ENCODE measurements around the gene MPPED2. TPM values are rescaled to one million over a fixed set of nuclear protein-coding genes. Genes with fewer than 3 reads are reported as not detected.

Gene MPPED2
- total and polyA plus RNA-seq, 12 donors, result 2.2 to 15.1 (median 10.4) TPM

DNA sequence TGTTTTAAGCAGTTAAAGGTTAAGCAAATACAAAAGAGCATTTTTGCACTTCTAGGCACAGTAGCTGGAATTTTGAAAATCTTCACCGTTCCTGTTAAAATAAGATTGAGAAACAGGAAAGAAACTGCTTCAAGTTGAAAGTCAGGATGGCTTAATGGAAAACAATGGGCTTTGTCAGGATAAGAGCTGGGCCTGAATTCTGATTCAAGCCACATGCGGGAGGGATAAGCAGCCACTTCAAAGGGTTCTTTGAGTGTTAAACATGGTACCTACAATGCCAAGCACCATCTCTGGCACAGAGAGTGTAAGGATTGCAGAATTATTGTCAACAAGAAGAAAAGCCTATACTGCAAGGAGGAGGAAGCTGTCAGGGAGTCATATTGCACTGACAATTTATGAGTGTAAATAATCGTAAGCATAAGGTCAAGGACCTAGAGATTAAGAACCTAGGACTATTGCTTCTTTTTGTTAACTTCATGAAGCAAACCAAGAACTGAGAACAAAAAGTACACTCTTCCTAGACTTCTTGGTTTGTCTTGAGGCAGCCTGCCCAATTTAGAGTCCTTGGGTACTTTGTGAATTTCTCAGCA is 32.5 kb downstream of the MPPED2 start:
- WGBS, 2 donors, result 60 to 69% methylated on average over 3 of the region's 3 CpGs
- intact Hi-C loops (cut with DNase I), result no loop called here
- Histone ChIP-seq H3K4me3 (no peak overlapping the region), H3K9me3 (no peaks in the 10 kb centered on the region), H3K27me3 (no peaks in the 10 kb centered on the region), H3K36me3 (no peaks in the 10 kb centered on the region), H3K27ac (no peak overlapping the region), H3K4me1 (peaks cover 0 to 9% (median 0%) of the 10 kb centered on the region in 9 donors)
- no peak for ATAC-seq
- no peak for DNase-seq
- TF ChIP-seq, protein P1, sequence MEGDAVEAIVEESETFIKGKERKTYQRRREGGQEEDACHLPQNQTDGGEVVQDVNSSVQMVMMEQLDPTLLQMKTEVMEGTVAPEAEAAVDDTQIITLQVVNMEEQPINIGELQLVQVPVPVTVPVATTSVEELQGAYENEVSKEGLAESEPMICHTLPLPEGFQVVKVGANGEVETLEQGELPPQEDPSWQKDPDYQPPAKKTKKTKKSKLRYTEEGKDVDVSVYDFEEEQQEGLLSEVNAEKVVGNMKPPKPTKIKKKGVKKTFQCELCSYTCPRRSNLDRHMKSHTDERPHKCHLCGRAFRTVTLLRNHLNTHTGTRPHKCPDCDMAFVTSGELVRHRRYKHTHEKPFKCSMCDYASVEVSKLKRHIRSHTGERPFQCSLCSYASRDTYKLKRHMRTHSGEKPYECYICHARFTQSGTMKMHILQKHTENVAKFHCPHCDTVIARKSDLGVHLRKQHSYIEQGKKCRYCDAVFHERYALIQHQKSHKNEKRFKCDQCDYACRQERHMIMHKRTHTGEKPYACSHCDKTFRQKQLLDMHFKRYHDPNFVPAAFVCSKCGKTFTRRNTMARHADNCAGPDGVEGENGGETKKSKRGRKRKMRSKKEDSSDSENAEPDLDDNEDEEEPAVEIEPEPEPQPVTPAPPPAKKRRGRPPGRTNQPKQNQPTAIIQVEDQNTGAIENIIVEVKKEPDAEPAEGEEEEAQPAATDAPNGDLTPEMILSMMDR (IDR thresholded peaks at IDR 0.05), result no peak

DNA sequence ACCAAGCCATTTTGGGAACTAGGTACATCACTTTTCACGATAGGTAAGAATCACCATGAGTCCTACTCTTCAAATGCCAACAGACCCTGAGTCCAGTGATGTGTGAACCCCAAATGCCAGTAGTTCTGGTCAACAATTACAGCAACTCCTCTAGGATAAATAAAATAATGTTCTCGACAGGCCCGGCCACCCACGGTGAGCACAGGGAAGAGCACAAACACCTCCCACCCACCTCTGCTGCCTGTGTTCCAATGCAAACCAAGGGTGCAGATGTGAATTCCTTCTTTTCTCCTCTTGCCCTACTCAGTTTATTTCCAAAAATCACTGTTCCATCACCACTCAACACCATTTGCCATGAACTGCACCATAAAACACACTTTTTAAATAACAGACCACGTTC is 33.3 kb downstream of the MPPED2 start:
- H3K4me1 ChIP-seq, result peaks cover 0 to 9% (median 0%) of the 10 kb centered on the region in 9 donors
- no peaks in the 10 kb centered on the region for H3K27me3 ChIP-seq
- ATAC-seq (no peak), DNase-seq (no peak)
- no peak overlapping the region for H3K27ac ChIP-seq
- no peaks in the 10 kb centered on the region for H3K9me3 ChIP-seq
- TF ChIP-seq, protein P1 (IDR thresholded peaks at IDR 0.05), result no peak
- no peaks in the 10 kb centered on the region for H3K36me3 ChIP-seq
- WGBS, 2 donors, result 98 to 99% methylated on average over 5 of the region's 5 CpGs
- no peak overlapping the region for H3K4me3 ChIP-seq
- intact Hi-C loops (cut with DNase I), result no loop called here

DNA sequence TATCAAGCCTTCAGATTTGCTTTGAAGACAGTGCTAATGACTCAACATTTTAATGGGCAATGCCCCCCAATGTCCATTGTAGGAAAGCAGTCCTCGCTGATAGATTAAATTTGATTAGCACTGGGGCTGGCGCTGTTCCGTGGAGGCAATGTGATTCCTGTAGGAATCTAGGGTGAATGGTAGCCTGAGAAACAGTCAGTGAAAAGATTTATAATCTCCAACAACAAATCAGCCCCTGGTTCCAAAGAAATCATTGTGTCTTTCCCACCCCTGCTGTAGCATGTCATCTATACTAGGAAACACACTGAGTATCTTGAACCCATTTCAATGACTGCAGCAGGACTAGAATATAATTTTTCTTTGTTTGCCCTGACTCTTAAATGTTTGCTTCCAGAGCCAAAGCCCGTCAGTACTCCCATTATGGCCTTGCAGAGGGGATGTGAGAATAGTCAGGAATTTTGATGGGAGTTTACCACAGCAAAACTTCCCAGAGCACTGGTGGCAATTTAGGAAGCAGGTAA is 36.1 kb downstream of the MPPED2 start:
- H3K4me3 ChIP-seq, result no peak overlapping the region
- WGBS, 2 donors, result 84 to 85% methylated on average over 4 of the region's 4 CpGs

DNA sequence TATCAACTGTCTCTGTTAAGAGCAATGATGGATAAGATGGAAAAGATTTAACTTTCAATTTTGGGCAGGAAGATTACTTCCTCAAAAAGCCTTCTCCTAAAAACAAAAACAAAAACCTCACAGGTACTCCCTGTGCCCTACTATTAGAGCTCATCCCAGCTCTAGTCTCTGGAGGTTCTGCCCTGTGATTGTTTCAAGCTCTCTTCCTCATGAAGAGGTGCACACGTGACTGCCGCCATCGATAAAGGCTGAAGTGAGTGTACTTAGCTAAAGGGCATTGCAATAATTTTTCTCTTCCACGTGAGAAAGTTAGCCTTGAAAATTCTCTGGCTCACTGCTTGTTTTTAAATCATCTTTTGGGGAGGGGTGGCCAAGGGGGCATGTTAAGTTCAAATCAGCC is 36.6 kb downstream of the MPPED2 start:
- Histone ChIP-seq H3K4me1 (peaks cover 0 to 9% (median 0%) of the 10 kb centered on the region in 9 donors), H3K27me3 (no peaks in the 10 kb centered on the region), H3K36me3 (no peaks in the 10 kb centered on the region), H3K27ac (no peak overlapping the region), H3K9me3 (no peaks in the 10 kb centered on the region), H3K4me3 (no peak overlapping the region)
- TF ChIP-seq, protein P1 (IDR thresholded peaks at IDR 0.05), result no peak
- intact Hi-C loops (cut with DNase I), result no loop called here
- DNase-seq, result no peak
- ATAC-seq, result peak in 3 of 8 donors; percentile 47 to 77 (median 76)
- WGBS, 2 donors, result 42 to 44% methylated on average over 4 of the region's 4 CpGs

More for the DNA sequence above, 36.1 kb downstream of the MPPED2 start:
- Histone ChIP-seq H3K36me3 (no peaks in the 10 kb centered on the region), H3K27me3 (no peaks in the 10 kb centered on the region), H3K27ac (no peak overlapping the region), H3K9me3 (no peaks in the 10 kb centered on the region), H3K4me1 (peaks cover 0 to 9% (median 0%) of the 10 kb centered on the region in 9 donors)
- ATAC-seq, result no peak
- intact Hi-C loops (cut with DNase I), result no loop called here
- TF ChIP-seq, protein P1 (IDR thresholded peaks at IDR 0.05), result no peak
- DNase-seq, result no peak

All from heart right ventricle (tissue), 16 donors.